ENCODE measurements around the gene CFAP300. TPM values are rescaled to one million over a fixed set of nuclear protein-coding genes. Genes with fewer than 3 reads are reported as not detected.

Gene CFAP300
- total RNA-seq, 1 experiment from 2014 or later: 3.9 TPM

DNA sequence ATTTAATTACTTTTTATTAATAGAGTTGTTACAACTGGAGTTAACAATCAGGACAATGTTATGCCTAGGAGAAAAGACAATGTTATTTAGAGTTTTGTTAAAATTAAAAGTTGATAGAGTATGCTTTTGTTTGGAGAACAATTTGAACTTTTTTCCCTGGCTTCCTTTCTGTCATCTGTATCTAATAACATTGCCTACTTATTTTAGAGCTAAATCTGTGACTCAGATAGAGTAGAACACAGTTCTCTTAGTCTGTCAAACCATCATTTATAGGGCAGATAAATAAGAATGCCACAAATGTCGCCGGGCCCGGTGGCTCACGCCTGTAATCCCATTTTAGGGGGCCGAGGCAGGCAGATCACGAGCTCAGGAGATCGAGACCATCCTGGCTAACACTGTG is 34.1 kb downstream of the CFAP300 start:
- Histone ChIP-seq H3K4me3 (ENCODE audit: low read length) (no peak overlapping the region), H3K9me3 (ENCODE audit: low read length) (no peaks in the 10 kb centered on the region), H3K4me1 (ENCODE audit: insufficient read depth, low read length) (peaks cover 17% of the 10 kb centered on the region), H4K20me1 (ENCODE audit: low read length) (no peaks in the 10 kb centered on the region), H2AFZ (ENCODE audit: low read length) (no peak overlapping the region), H3K27ac (ENCODE audit: low read length) (no peak overlapping the region), H3K9me2 (replicated peaks; ENCODE audit: low read length) (no peaks in the 10 kb centered on the region), H3K79me2 (ENCODE audit: low read length) (no peaks in the 10 kb centered on the region), H3F3A (ENCODE audit: low read length, unreplicated experiment) (no peaks in the 10 kb centered on the region), H3K9ac (ENCODE audit: low read length) (no peak overlapping the region), H3K4me2 (ENCODE audit: low read length) (no peak overlapping the region), H3K36me3 (ENCODE audit: low read depth, low read length) (no peaks in the 10 kb centered on the region), H3K27me3 (ENCODE audit: low read length) (no peaks in the 10 kb centered on the region)
- ChIA-PET POLR2A (ENCODE audit: unreplicated experiment) (no interaction called here), CTCF (no interaction called here)
- no peak for TF ChIP-seq EZH2 (IDR thresholded peaks at IDR 0.05; ENCODE audit: low read length, unreplicated experiment)
- no peak for TF ChIP-seq EZH2phosphoT487 (IDR thresholded peaks at IDR 0.05; ENCODE audit: borderline replicate concordance, low read length)
- TF ChIP-seq, protein P1, sequence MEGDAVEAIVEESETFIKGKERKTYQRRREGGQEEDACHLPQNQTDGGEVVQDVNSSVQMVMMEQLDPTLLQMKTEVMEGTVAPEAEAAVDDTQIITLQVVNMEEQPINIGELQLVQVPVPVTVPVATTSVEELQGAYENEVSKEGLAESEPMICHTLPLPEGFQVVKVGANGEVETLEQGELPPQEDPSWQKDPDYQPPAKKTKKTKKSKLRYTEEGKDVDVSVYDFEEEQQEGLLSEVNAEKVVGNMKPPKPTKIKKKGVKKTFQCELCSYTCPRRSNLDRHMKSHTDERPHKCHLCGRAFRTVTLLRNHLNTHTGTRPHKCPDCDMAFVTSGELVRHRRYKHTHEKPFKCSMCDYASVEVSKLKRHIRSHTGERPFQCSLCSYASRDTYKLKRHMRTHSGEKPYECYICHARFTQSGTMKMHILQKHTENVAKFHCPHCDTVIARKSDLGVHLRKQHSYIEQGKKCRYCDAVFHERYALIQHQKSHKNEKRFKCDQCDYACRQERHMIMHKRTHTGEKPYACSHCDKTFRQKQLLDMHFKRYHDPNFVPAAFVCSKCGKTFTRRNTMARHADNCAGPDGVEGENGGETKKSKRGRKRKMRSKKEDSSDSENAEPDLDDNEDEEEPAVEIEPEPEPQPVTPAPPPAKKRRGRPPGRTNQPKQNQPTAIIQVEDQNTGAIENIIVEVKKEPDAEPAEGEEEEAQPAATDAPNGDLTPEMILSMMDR (conservative IDR thresholded peaks at IDR 0.05; ENCODE audit: low read depth, low read length): no peak
- ATAC-seq (no peak), DNase-seq (no peak)
- intact Hi-C loops (cut with micrococcal nuclease): no loop called here
- BruUV-seq (replicated peaks): no TSS peak

DNA sequence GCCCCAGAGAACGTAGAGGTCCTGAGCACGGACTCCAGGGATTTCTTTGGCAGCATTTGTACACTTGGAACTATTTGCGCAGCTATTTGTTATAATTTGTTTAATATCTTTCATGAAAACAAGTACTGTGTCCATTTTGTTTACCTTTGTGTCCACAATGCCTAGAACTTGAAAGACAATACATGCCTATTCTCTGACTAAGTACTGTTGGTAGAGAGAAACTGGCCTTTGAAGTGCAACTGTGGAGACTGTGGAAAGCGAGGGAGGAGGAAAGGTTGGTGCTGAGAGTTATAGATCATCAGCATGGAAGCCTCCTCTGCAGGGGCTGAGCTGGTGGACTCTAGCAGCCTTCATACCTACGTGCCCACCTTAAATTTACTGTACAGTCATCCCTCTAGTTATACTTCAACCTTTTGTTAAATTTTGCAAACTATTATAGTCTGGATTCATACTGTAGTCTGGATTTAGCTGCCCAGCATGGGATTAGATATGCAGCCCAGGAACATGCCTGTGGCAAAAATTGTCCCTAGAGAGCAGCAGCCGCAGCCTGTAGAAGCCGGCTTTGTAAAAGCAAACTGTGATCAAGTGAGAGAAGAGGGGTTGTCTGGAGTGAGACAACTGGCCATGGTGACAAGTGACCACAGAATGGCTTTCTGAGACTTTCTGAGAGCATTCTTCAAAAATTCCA is 38.8 kb downstream of the CFAP300 start:
- intact Hi-C loops (cut with micrococcal nuclease): no loop called here
- no TSS peak for BruUV-seq (replicated peaks)

DNA sequence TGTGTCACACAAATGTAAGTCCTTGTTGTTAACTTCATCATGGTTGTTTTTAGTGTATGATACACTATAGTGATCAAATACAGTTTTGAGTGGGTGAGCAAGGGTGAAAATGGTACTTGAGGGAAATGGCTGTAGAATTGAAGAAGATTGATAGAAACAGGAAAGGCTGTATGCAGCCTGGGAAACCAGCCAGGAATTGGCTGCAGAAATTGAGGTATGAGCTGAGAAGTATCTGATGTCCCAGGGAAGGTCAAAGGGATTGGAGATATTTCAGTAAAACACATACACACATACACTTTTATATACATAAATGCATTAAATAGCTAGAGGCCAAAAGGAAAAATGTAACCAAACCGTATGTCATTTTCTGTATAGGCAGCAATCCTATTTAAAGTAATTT is 49.9 kb downstream of the CFAP300 start:
- H3K27ac ChIP-seq (ENCODE audit: low read length): no peak overlapping the region
- no peak overlapping the region for H2AFZ ChIP-seq (ENCODE audit: low read length)
- H3K4me2 ChIP-seq (ENCODE audit: low read length): no peak overlapping the region
- POLR2A ChIA-PET (ENCODE audit: unreplicated experiment): no interaction called here
- no peaks in the 10 kb centered on the region for H3K27me3 ChIP-seq (ENCODE audit: low read length)
- DNase-seq (no peak), ATAC-seq (no peak)
- no peaks in the 10 kb centered on the region for H3K4me1 ChIP-seq (ENCODE audit: insufficient read depth, low read length)
- H3F3A ChIP-seq (ENCODE audit: low read length, unreplicated experiment): no peaks in the 10 kb centered on the region
- no peaks in the 10 kb centered on the region for H3K9me2 ChIP-seq (replicated peaks; ENCODE audit: low read length)
- no peaks in the 10 kb centered on the region for H4K20me1 ChIP-seq (ENCODE audit: low read length)
- H3K9me3 ChIP-seq (ENCODE audit: low read length): no peaks in the 10 kb centered on the region
- no TSS peak for BruUV-seq (replicated peaks)
- no peak overlapping the region for H3K9ac ChIP-seq (ENCODE audit: low read length)
- H3K36me3 ChIP-seq (ENCODE audit: low read depth, low read length): no peaks in the 10 kb centered on the region
- H3K79me2 ChIP-seq (ENCODE audit: low read length): no peaks in the 10 kb centered on the region
- CTCF ChIA-PET: interaction anchor here (0.6 kb wide), 2 partner anchors 191 to 437 kb away, joined by 4 read pairs; no protein-coding TSS in a partner anchor
- no peak overlapping the region for H3K4me3 ChIP-seq (ENCODE audit: low read length)
- intact Hi-C loops (cut with micrococcal nuclease): no loop called here
- TF ChIP-seq, protein P1 (conservative IDR thresholded peaks at IDR 0.05; ENCODE audit: low read depth, low read length): no peak
- TF ChIP-seq EZH2 (IDR thresholded peaks at IDR 0.05; ENCODE audit: low read length, unreplicated experiment) (no peak), EZH2phosphoT487 (IDR thresholded peaks at IDR 0.05; ENCODE audit: borderline replicate concordance, low read length) (no peak)

More for the DNA sequence above, 38.8 kb downstream of the CFAP300 start:
- H3K79me2 ChIP-seq (ENCODE audit: low read length): no peaks in the 10 kb centered on the region
- ChIA-PET CTCF (interaction anchor here (0.6 kb wide), 1 partner anchor 29 kb away, joined by 3 read pairs; no protein-coding TSS in a partner anchor), POLR2A (ENCODE audit: unreplicated experiment) (no interaction called here)
- no peak overlapping the region for H3K9ac ChIP-seq (ENCODE audit: low read length)
- no peak overlapping the region for H3K4me3 ChIP-seq (ENCODE audit: low read length)
- H3K9me3 ChIP-seq (ENCODE audit: low read length): no peaks in the 10 kb centered on the region
- no peaks in the 10 kb centered on the region for H3F3A ChIP-seq (ENCODE audit: low read length, unreplicated experiment)
- peak; percentile 86 for DNase-seq
- H4K20me1 ChIP-seq (ENCODE audit: low read length): no peaks in the 10 kb centered on the region
- H3K4me2 ChIP-seq (ENCODE audit: low read length): peak overlapping the region; percentile 34
- H3K4me1 ChIP-seq (ENCODE audit: insufficient read depth, low read length): peaks cover 9% of the 10 kb centered on the region
- H2AFZ ChIP-seq (ENCODE audit: low read length): peak overlapping the region; percentile 28; the same call in 1 of the 2 replicates
- no peak overlapping the region for H3K27ac ChIP-seq (ENCODE audit: low read length)
- no peaks in the 10 kb centered on the region for H3K36me3 ChIP-seq (ENCODE audit: low read depth, low read length)
- no peaks in the 10 kb centered on the region for H3K9me2 ChIP-seq (replicated peaks; ENCODE audit: low read length)
- peak; percentile 99 for ATAC-seq
- H3K27me3 ChIP-seq (ENCODE audit: low read length): no peaks in the 10 kb centered on the region
- no peak for TF ChIP-seq EZH2 (IDR thresholded peaks at IDR 0.05; ENCODE audit: low read length, unreplicated experiment)
- TF ChIP-seq EZH2phosphoT487 (IDR thresholded peaks at IDR 0.05; ENCODE audit: borderline replicate concordance, low read length): no peak

All from PC-3 (cell line).